Lung (tissue), 12 donors: ENCODE results near the gene ASAH2B. TPM values are rescaled to one million over a fixed set of nuclear protein-coding genes. Genes with fewer than 3 reads are reported as not detected.
"Not testable (repeated sequence)": the region's sequence is repeated elsewhere in the genome, so short reads cannot be mapped to it uniquely, and the experiment has no call there.

ENCODE experiments used
- ATAC-seq: fragments of 200-7000 bp; cut with Tn5 transposase; one replicate; pipeline ENCODE4 v1.9.1; 2020; ENCODE audit warnings: moderate number of reproducible peaks; ENCODE audit not compliant: insufficient read depth, low FRiP score
- DNase-seq, 3 donors: peaks; one replicate each; pipeline ENCODE4 v3.0.0-alpha.2; 2013 to 2017
- H3K27ac ChIP-seq, 2 donors: one replicate each; pipeline ENCODE4 v1.5.1; 2013; ENCODE audit warnings: mild to moderate bottlenecking in 2 of 2, moderate library complexity in 2 of 2, control low read depth in 1 of 2, inconsistent platforms in 1 of 2, low read depth in 1 of 2, low read length in 1 of 2
- H3K27me3 ChIP-seq, 3 donors: one replicate each; pipeline ENCODE4 v1.5.1; 2013; ENCODE audit warnings: low read length in 2 of 3; ENCODE audit not compliant: control insufficient read depth in 3 of 3, insufficient read depth in 3 of 3
- H3K36me3 ChIP-seq, 4 donors: one replicate each; pipeline ENCODE4 v1.5.1; 2013; ENCODE audit warnings: low read length in 4 of 4, mild to moderate bottlenecking in 1 of 4, moderate library complexity in 1 of 4; ENCODE audit not compliant: control insufficient read depth in 4 of 4, insufficient read depth in 4 of 4
- H3K4me1 ChIP-seq, 5 donors: one replicate each; pipeline ENCODE4 v1.5.1; 2013; ENCODE audit warnings: low read length in 5 of 5, mild to moderate bottlenecking in 2 of 5, moderate library complexity in 1 of 5; ENCODE audit not compliant: control insufficient read depth in 5 of 5, insufficient read depth in 5 of 5
- H3K4me3 ChIP-seq: one replicate; pipeline ENCODE4 v1.5.1; 2013; ENCODE audit warnings: mild to moderate bottlenecking, control low read depth, moderate library complexity
- H3K9ac ChIP-seq, 2 donors: one replicate each; pipeline ENCODE4 v1.5.1; 2013; ENCODE audit warnings: low read length in 2 of 2, control low read depth in 1 of 2; ENCODE audit not compliant: insufficient read depth in 1 of 2
- H3K9me3 ChIP-seq, 4 donors: one replicate each; pipeline ENCODE4 v1.5.1; 2013; ENCODE audit warnings: low read length in 3 of 4, mild to moderate bottlenecking in 1 of 4, moderate library complexity in 1 of 4; ENCODE audit not compliant: control insufficient read depth in 4 of 4, insufficient read depth in 3 of 4
- CTCF ChIP-seq: IDR thresholded peaks from 2 replicates; pipeline ENCODE4 v1.5.1; 2012; ENCODE audit warnings: mild to moderate bottlenecking; ENCODE audit errors: control extremely low read depth, extremely low read depth
- WGBS, 2 donors: extraction: QIAGEN DNeasy Blood & Tissue Kit; methylation state at CpG; one replicate each; pipeline ENCODE4 v1.1.7; 2013; 5-methylcytosine and 5-hydroxymethylcytosine counted together
- polyA plus RNA-seq, 2 donors: library from polyadenylated mRNA; stranded (reverse); fragments of 200-250 nt; gene quantifications; one replicate each; pipeline ENCODE4 v1.2.1, GENCODE V29; 2013
- total RNA-seq, 2 donors: library from RNA; depleted of rRNA in 1 of 2; stranded (reverse); fragments of >200 nt in 1 of 2; gene quantifications; one replicate each; pipeline ENCODE4 v1.2.1, GENCODE V29; 2014 to 2021
- donor health status: control.
- donor health status: control.
- donor health status: Bipolar disorder and iron deficiency.
- donor health status: healthy.
- donor health status: DM: yes; HTN: yes; CAD: no.

Gene ASAH2B
- total and polyA plus RNA-seq, 4 donors, result 2.9 to 6.1 (median 3.3) TPM

DNA sequence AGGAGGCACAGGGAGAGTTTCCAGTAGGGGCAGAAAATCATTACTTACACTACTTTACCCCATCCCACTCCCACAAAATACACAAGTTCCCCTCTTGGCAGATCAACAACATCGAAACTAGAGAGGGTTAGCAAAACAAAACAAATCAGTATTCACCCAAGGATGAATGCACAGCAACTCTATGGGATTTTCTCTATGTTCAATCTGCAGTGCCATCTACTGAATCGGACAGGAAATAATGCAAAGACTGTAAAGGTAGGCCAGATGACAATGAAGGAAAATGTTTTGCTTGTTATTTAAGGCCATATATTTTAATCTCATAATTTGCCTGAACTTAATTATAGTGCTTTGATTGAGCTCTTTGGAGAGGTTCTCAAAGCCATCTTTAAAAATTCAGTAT, 35.1 kb downstream of the ASAH2B start:
- peak in 2 of 3 donors; percentile 4 to 12 for DNase-seq
- ATAC-seq, H3K9ac ChIP-seq, H3K27ac ChIP-seq, H3K4me1 ChIP-seq, H3K4me3 ChIP-seq, H3K27me3 ChIP-seq, H3K9me3 ChIP-seq, H3K36me3 ChIP-seq: not testable (repeated sequence)
- WGBS, 2 donors, result 59 to 74% methylated on average over 2 of the region's 2 CpGs

GRCh38 chr10:50780036-50780435, 40.3 kb downstream of the ASAH2B start:
- not testable (repeated sequence) for H3K9me3 ChIP-seq, H3K4me3 ChIP-seq, H3K4me1 ChIP-seq, H3K27me3 ChIP-seq, DNase-seq, ATAC-seq, H3K36me3 ChIP-seq, H3K9ac ChIP-seq, H3K27ac ChIP-seq
- WGBS, 2 donors, result 52 to 60% methylated on average over 1 of the region's 1 CpG

DNA sequence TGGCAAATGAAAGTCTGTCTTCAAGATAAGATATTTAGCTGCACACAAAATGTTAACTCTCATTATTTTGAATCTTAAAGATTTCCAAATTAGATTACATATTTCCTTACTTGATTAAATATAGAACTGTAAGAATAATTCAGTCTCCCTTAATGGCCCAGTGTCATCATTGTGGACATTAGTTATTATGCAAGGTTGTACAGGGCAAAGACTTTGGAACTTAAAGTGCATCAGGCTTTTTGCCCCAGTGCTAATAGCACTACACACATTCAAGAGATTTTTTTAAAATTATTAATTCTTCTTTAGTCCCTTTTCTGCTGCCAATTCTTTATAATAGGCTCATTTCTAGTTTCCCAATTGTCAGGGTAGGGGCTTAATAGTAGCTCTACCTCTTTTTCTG, 42.3 kb downstream of the ASAH2B start:
- not testable (repeated sequence) for H3K36me3 ChIP-seq, H3K9ac ChIP-seq, H3K9me3 ChIP-seq, H3K4me1 ChIP-seq, H3K27me3 ChIP-seq, H3K27ac ChIP-seq, H3K4me3 ChIP-seq, ATAC-seq, DNase-seq

- not testable (repeated sequence) for H3K9me3 ChIP-seq, H3K27me3 ChIP-seq, H3K27ac ChIP-seq, H3K36me3 ChIP-seq, H3K4me1 ChIP-seq, H3K9ac ChIP-seq, ATAC-seq, H3K4me3 ChIP-seq, DNase-seq
- 49 to 69% methylated on average over 5 of the region's 5 CpGs for WGBS, 2 donors
Observed at GRCh38 chr10:50787962-50788361, 48.2 kb downstream of the ASAH2B start.

DNA sequence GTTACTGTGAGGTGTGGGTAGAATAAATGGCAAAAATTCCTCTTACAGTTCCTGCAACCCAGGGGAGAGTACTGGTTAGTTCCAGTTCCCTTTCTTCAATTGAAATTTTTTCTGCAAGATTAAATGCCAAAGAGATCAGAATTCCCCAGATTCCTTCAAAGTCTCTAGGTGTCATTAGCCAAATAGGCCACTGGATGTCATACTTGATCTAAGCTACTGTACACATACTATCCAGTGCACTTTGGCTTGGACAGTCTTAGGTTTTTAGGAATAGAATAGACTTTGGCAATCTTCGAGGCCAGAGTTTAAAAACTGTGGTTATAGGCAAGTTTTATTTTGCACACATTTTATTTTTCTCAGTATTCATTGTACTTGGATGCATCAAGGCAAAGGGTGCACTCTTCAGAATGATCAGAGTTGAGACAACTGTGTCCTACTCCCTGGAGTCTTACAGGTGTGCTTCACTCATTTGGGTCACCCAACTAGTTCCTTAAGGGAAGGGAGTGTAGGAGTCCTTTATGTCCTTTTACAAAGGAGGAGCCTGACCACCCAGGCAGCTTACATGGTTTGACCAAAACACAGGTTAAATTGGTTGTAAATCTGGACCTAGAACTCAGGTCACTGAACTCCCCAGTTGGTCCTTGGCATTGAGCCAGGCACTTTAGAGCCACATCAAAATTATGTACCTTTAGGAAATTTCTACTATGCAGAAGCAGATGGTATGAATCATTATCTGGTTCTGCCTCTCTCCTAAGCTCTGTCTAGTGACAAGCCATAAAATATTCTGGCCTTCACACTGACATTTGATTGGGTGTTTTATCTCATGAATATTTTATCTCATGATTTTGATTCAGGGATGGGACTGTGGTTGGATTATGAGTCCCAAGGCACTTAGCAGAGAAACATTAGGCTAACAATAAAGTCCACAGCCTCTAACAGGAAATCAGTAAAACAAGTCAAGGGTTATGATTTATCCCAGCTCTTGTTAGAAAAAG, 49.5 kb downstream of the ASAH2B start:
- Histone ChIP-seq H3K27ac (no peak overlapping the region), H3K9me3 (no peaks in the 10 kb centered on the region), H3K36me3 (no peaks in the 10 kb centered on the region), H3K4me1 (peaks cover 0 to 7% (median 0%) of the 10 kb centered on the region in 5 donors), H3K27me3 (no peaks in the 10 kb centered on the region), H3K4me3 (no peak overlapping the region), H3K9ac (no peak overlapping the region)
- DNase-seq (peak in 2 of 3 donors; percentile 48 to 62), ATAC-seq (peak; percentile 47)
- WGBS, 2 donors, result 63 to 81% methylated on average over 1 of the region's 1 CpG
- TF ChIP-seq CTCF, result no peak
